Measurements from ENCODE around the gene SNCB. TPM values are rescaled to one million over a fixed set of nuclear protein-coding genes. Genes with fewer than 3 reads are reported as not detected.

The SNCB gene
- polyA plus RNA-seq, 1 of the 3 experiments (the other 2 are of a cell fraction), result 0.33 TPM

- Histone ChIP-seq H2AFZ (ENCODE audit: low read depth) (no peak overlapping the region), H3K4me2 (no peak overlapping the region), H3K9me3 (no peaks in the 10 kb centered on the region), H3F3A (replicated peaks; ENCODE audit: insufficient read depth) (no peaks in the 10 kb centered on the region), H3K79me2 (ENCODE audit: insufficient read depth) (no peaks in the 10 kb centered on the region), H3K27ac (ENCODE audit: low read depth in 2 of 2, low read length in 1 of 2) (no peak overlapping the region), H3K4me1 (ENCODE audit: control insufficient read depth in 1 of 2, insufficient read depth in 2 of 2, low read depth in 1 of 2, low read length in 1 of 2) (peaks cover 0 to 19% of the 10 kb centered on the region in 2 experiments; a peak in 1 of 4 replicates), H3K9me2 (no peaks in the 10 kb centered on the region), H3K36me3 (replicated peaks in 1 of 2; ENCODE audit: control insufficient read depth in 1 of 2, insufficient read depth in 2 of 2, low read length in 1 of 2) (no peaks in the 10 kb centered on the region), H3K9ac (no peak overlapping the region), H3K4me3 (ENCODE audit: low read depth in 2 of 2, low read length in 1 of 2) (no peak overlapping the region), H3K27me3 (ENCODE audit: insufficient read depth) (no peaks in the 10 kb centered on the region; the same call in 1 of the 2 replicates), H4K20me1 (ENCODE audit: insufficient read depth) (no peaks in the 10 kb centered on the region)
- TF ChIP-seq EZH2phosphoT487 (IDR thresholded peaks at IDR 0.05; ENCODE audit: borderline replicate concordance, low read depth), result no peak
- no peak for TF ChIP-seq TEAD4 (IDR thresholded peaks at IDR 0.05; ENCODE audit: borderline replicate concordance, insufficient read depth)
- TF ChIP-seq RFX5 (IDR thresholded peaks at IDR 0.05; ENCODE audit: low read length), result no peak
- TF ChIP-seq TCF12 (IDR thresholded peaks at IDR 0.05), result no peak
- TF ChIP-seq SMC3 (IDR thresholded peaks at IDR 0.05; ENCODE audit: low read depth, low read length), result no peak
- no peak for TF ChIP-seq GABPA (IDR thresholded peaks at IDR 0.05; ENCODE audit: low read depth)
- no peak for TF ChIP-seq PBX3 (IDR thresholded peaks at IDR 0.05)
- TF ChIP-seq TAF1 (IDR thresholded peaks at IDR 0.05; ENCODE audit: borderline replicate concordance, low read depth, low read length), result no peak
- TF ChIP-seq, protein P1, sequence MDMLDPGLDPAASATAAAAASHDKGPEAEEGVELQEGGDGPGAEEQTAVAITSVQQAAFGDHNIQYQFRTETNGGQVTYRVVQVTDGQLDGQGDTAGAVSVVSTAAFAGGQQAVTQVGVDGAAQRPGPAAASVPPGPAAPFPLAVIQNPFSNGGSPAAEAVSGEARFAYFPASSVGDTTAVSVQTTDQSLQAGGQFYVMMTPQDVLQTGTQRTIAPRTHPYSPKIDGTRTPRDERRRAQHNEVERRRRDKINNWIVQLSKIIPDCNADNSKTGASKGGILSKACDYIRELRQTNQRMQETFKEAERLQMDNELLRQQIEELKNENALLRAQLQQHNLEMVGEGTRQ (IDR thresholded peaks at IDR 0.05; ENCODE audit: borderline replicate concordance, low read depth, low read length), result no peak
- TF ChIP-seq, protein P2, sequence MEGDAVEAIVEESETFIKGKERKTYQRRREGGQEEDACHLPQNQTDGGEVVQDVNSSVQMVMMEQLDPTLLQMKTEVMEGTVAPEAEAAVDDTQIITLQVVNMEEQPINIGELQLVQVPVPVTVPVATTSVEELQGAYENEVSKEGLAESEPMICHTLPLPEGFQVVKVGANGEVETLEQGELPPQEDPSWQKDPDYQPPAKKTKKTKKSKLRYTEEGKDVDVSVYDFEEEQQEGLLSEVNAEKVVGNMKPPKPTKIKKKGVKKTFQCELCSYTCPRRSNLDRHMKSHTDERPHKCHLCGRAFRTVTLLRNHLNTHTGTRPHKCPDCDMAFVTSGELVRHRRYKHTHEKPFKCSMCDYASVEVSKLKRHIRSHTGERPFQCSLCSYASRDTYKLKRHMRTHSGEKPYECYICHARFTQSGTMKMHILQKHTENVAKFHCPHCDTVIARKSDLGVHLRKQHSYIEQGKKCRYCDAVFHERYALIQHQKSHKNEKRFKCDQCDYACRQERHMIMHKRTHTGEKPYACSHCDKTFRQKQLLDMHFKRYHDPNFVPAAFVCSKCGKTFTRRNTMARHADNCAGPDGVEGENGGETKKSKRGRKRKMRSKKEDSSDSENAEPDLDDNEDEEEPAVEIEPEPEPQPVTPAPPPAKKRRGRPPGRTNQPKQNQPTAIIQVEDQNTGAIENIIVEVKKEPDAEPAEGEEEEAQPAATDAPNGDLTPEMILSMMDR (IDR thresholded peaks at IDR 0.05), result no peak
- no peak for TF ChIP-seq MEF2A (IDR thresholded peaks at IDR 0.05; ENCODE audit: borderline replicate concordance, low read depth)
- no peak for TF ChIP-seq FOXM1 (IDR thresholded peaks at IDR 0.05; ENCODE audit: low read depth)
- no peak for TF ChIP-seq GATA2 (CRISPR knock-in tag; IDR thresholded peaks at IDR 0.05)
- ChIA-PET CTCF (interaction anchor here (0.7 to 3.0 kb wide), 8 partner anchors 9 to 408 kb away, joined by 3 to 14 read pairs (median 4); no protein-coding TSS in a partner anchor), POLR2A (no interaction called here)
- no peak for DNase-seq
- 86% methylated on average over 7 of the region's 10 CpGs for WGBS (ENCODE audit: low lambda C conversion rate)
These were observed 33.2 kb upstream of the SNCB start for GRCh38 chr5:176663566-176663965.
